ENCODE data around the gene TMEM163.

DNA sequence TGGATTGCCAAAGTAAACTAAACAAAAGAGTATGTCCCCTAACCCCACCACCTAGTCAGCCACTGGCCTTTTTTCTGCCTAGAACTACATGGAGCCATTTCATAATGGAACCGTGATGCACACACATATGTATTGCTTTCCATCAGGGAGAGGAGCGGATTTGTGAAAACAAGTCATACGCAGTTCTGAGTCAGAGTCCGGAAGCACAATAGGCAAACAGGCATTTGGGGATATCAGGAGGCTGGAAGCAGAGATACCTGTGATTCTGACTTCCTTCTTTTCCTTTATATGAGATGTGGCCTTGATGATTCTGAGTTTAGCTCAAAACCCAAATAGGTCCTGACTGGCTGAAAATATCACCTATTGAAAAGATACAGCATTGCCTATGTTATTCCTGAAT is 93.5 kb downstream of the TMEM163 start:
- TF ChIP-seq GATA2 (IDR thresholded peaks at IDR 0.05; ENCODE audit: low read depth, low read length) (no peak), GATA3 (IDR thresholded peaks at IDR 0.05; ENCODE audit: low read depth, low read length) (no peak)
